GM06990 (cell line): ENCODE data around the gene GPC1.

Experiments
- DNase-seq: peaks from one replicate; pipeline ENCODE4 v3.0.0-alpha.2; 2011; ENCODE audit not compliant: insufficient read length; ENCODE audit errors: extremely low read depth
- H3K27me3 ChIP-seq: replicated peaks from 2 replicates; pipeline ENCODE4 v1.6.0; 2011; ENCODE audit warnings: low read length; ENCODE audit not compliant: control insufficient read depth, insufficient read depth
- H3K36me3 ChIP-seq: 2 replicates; pipeline ENCODE4 v1.5.1; 2011; ENCODE audit warnings: low read length; ENCODE audit not compliant: control insufficient read depth, insufficient read depth
- H3K4me3 ChIP-seq: replicated peaks from 2 replicates; pipeline ENCODE4 v1.5.1; 2011; ENCODE audit warnings: low read depth, mild to moderate bottlenecking, control low read depth, low read length
- CTCF ChIP-seq: IDR thresholded peaks from 2 replicates; pipeline ENCODE4 v1.5.1; 2011; ENCODE audit warnings: low read length, control low read depth, mild to moderate bottlenecking, inconsistent platforms; ENCODE audit not compliant: insufficient read depth, poor library complexity, severe bottlenecking

Gene GPC1

GRCh38 chr2:240396623-240397541 lies 38.6 kb upstream of the GPC1 start:
- Histone ChIP-seq H3K27me3 (no peaks in the 10 kb centered on the region; the same call in 1 of the 2 replicates), H3K36me3 (no peaks in the 10 kb centered on the region), H3K4me3 (no peak overlapping the region)
- no peak for DNase-seq
- TF ChIP-seq CTCF = no peak

GRCh38 chr2:240397542-240397916 lies 37.9 kb upstream of the GPC1 start:
- TF ChIP-seq CTCF = no peak
- Histone ChIP-seq H3K27me3 (no peaks in the 10 kb centered on the region; the same call in 1 of the 2 replicates), H3K4me3 (no peak overlapping the region), H3K36me3 (no peaks in the 10 kb centered on the region)
- no peak for DNase-seq

GRCh38 chr2:240397924-240398645 lies 37.4 kb upstream of the GPC1 start:
- DNase-seq = no peak
- Histone ChIP-seq H3K27me3 (no peaks in the 10 kb centered on the region; the same call in 1 of the 2 replicates), H3K4me3 (no peak overlapping the region), H3K36me3 (no peaks in the 10 kb centered on the region)
- TF ChIP-seq CTCF = no peak

GRCh38 chr2:240398661-240399267 lies 36.7 kb upstream of the GPC1 start:
- no peak for DNase-seq
- no peak overlapping the region for H3K4me3 ChIP-seq
- no peaks in the 10 kb centered on the region for H3K36me3 ChIP-seq
- no peaks in the 10 kb centered on the region; the same call in 1 of the 2 replicates for H3K27me3 ChIP-seq
- TF ChIP-seq CTCF = no peak

- TF ChIP-seq CTCF = no peak
- Histone ChIP-seq H3K4me3 (no peak overlapping the region), H3K27me3 (no peaks in the 10 kb centered on the region; the same call in 1 of the 2 replicates), H3K36me3 (no peaks in the 10 kb centered on the region)
- DNase-seq = no peak
These were observed 35.8 kb upstream of the GPC1 start for GRCh38 chr2:240399419-240400324.
